HEK293T (cell line): Measurements from ENCODE around the gene FN3K.

ENCODE experiments used
- CTCF ChIA-PET: fragments of 350-600 bp; formaldehyde crosslinking; extraction: SDS; loops from one replicate; lab custom pipeline; 2021; ENCODE audit warnings: antibody characterized with exemption, inconsistent platforms; lab: Yijun Ruan, JAX
- POLR2A ChIA-PET: fragments of 350-600 bp; formaldehyde crosslinking; extraction: SDS; loops from one replicate; lab custom pipeline; 2020; ENCODE audit warnings: antibody characterized with exemption, inconsistent platforms; lab: Yijun Ruan, JAX
- DNase-seq: peaks from one replicate; pipeline ENCODE4 v3.0.0; 2012; ENCODE audit warnings: mixed read lengths; ENCODE audit errors: extremely low spot score
- ARNT ChIP-seq: fragments of 450-650 bp; IDR thresholded peaks from 2 replicates; pipeline ENCODE4 v1.6.1; 2017; ENCODE audit warnings: mild to moderate bottlenecking
- BHLHE40 ChIP-seq: fragments of 450-650 bp; IDR thresholded peaks from 2 replicates; pipeline ENCODE4 v1.6.1; 2016; ENCODE audit warnings: mild to moderate bottlenecking, moderate library complexity, borderline replicate concordance
- CTBP1 ChIP-seq: fragments of 450-650 bp; IDR thresholded peaks from 2 replicates; pipeline ENCODE4 v1.6.1; 2016; ENCODE audit warnings: borderline replicate concordance
- ELF4 ChIP-seq: fragments of 450-650 bp; IDR thresholded peaks from 2 replicates; pipeline ENCODE4 v1.6.1; 2017; ENCODE audit warnings: antibody characterized with exemption
- FOXA1 ChIP-seq: fragments of 450-650 bp; IDR thresholded peaks from 2 replicates; pipeline ENCODE4 v1.6.1; 2016; ENCODE audit warnings: mild to moderate bottlenecking
- FOXK2 ChIP-seq: fragments of 450-650 bp; IDR thresholded peaks from 2 replicates; pipeline ENCODE4 v1.6.1; 2016; ENCODE audit warnings: mild to moderate bottlenecking
- FOXM1 ChIP-seq: fragments of 450-650 bp; IDR thresholded peaks from 2 replicates; pipeline ENCODE4 v1.6.1; 2017; ENCODE audit warnings: mild to moderate bottlenecking, borderline replicate concordance
- HDGF ChIP-seq: fragments of 450-650 bp; IDR thresholded peaks from 2 replicates; pipeline ENCODE4 v1.6.1; 2017; ENCODE audit warnings: antibody characterized with exemption, borderline replicate concordance
- L3MBTL2 ChIP-seq: fragments of 450-650 bp; conservative IDR thresholded peaks from 2 replicates; pipeline ENCODE4 v1.6.1; 2016; ENCODE audit warnings: mild to moderate bottlenecking
- LEF1 ChIP-seq: fragments of 450-650 bp; IDR thresholded peaks from 2 replicates; pipeline ENCODE4 v1.6.1; 2017; ENCODE audit warnings: mild to moderate bottlenecking, borderline replicate concordance
- NFRKB ChIP-seq: fragments of 450-650 bp; IDR thresholded peaks from 2 replicates; pipeline ENCODE4 v1.6.1; 2016; ENCODE audit warnings: mild to moderate bottlenecking, moderate library complexity
- SP1 ChIP-seq: fragments of 450-650 bp; IDR thresholded peaks from 2 replicates; pipeline ENCODE4 v1.6.1; 2017
- SUZ12 ChIP-seq: fragments of 450-650 bp; IDR thresholded peaks from 2 replicates; pipeline ENCODE4 v1.6.1; 2016; ENCODE audit warnings: mild to moderate bottlenecking
- TARDBP ChIP-seq: fragments of 450-650 bp; IDR thresholded peaks from 2 replicates; pipeline ENCODE4 v1.6.1; 2016
- ZNF384 ChIP-seq: fragments of 450-650 bp; IDR thresholded peaks from 2 replicates; pipeline ENCODE4 v1.6.1; 2016
- TF ChIP-seq, protein P1 (sequence below): fragments of 450-650 bp; IDR thresholded peaks from 2 replicates; pipeline ENCODE4 v1.6.1; 2016

The FN3K gene

GRCh38 chr17:82734987-82735866, at the start of gene FN3K:
TSS of gene FN3K (plus strand) at chr17:82735615. CDS start at chr17:82735637, 22 bp downstream.
- TF ChIP-seq, protein P1, sequence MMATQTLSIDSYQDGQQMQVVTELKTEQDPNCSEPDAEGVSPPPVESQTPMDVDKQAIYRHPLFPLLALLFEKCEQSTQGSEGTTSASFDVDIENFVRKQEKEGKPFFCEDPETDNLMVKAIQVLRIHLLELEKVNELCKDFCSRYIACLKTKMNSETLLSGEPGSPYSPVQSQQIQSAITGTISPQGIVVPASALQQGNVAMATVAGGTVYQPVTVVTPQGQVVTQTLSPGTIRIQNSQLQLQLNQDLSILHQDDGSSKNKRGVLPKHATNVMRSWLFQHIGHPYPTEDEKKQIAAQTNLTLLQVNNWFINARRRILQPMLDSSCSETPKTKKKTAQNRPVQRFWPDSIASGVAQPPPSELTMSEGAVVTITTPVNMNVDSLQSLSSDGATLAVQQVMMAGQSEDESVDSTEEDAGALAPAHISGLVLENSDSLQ = no peak
- TF ChIP-seq FOXK2 (no peak), NFRKB (no peak), FOXA1 (no peak), SP1 (no peak), CTBP1 (no peak), TARDBP (no peak), SUZ12 (no peak), ARNT (no peak), ZNF384 (no peak), FOXM1 (no peak), ELF4 (no peak), LEF1 (no peak), HDGF (no peak), BHLHE40 (no peak)
- ChIA-PET POLR2A (no interaction called here), CTCF (no interaction called here)
- DNase-seq = no peak

- POLR2A ChIA-PET = interaction anchor here (1.0 kb wide), 1 partner anchor 30 kb away, joined by 3 read pairs; the partner anchor contains the start of gene FN3KRP
- CTCF ChIA-PET = no interaction called here
- no peak for DNase-seq
Measured at GRCh38 chr17:82686366-82687324, 48.8 kb upstream of the FN3K start.

DNA sequence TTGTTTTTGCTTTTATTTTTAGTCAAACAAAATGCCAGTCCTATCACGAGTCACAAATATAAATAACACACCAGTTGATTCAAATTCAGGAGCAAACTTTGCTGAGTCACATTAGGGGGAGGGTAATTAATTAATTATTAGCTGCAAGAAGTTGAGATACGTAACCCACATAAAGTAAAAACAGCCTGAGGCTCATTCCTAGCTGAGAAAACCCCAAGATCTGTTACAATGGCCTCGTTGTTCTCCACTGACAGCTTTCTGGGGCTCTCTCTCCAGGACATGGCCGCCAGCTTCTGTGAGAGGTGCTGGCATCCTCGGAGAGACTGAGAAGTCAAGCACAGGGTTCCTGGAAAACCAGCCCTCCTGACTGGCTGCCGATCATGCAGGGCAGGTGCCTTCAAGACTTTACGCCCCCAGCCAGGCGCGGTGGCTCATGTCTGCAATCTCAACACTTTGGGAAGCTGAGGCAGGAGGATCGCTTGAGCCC, 48.0 kb upstream of the FN3K start:
- DNase-seq = no peak
- TF ChIP-seq FOXM1 = no peak
- TF ChIP-seq ARNT = no peak
- TF ChIP-seq NFRKB = no peak
- TF ChIP-seq HDGF = no peak
- TF ChIP-seq CTBP1 = no peak
- no peak for TF ChIP-seq LEF1
- TF ChIP-seq TARDBP = no peak
- TF ChIP-seq SUZ12 = no peak
- TF ChIP-seq FOXA1 = no peak
- TF ChIP-seq ELF4 = no peak
- TF ChIP-seq ZNF384 = no peak
- TF ChIP-seq BHLHE40 = no peak
- no peak for TF ChIP-seq L3MBTL2
- TF ChIP-seq FOXK2 = no peak
- TF ChIP-seq SP1 = no peak
- TF ChIP-seq, protein P1 = no peak
- ChIA-PET POLR2A (interaction anchor here (1.0 kb wide), 2 partner anchors 10 to 29 kb away, joined by 3 read pairs; partner anchors contain the start of gene FN3KRP), CTCF (no interaction called here)

More at GRCh38 chr17:82686366-82687324, 48.8 kb upstream of the FN3K start:
- TF ChIP-seq NFRKB = no peak
- no peak for TF ChIP-seq ZNF384
- no peak for TF ChIP-seq SUZ12

DNA sequence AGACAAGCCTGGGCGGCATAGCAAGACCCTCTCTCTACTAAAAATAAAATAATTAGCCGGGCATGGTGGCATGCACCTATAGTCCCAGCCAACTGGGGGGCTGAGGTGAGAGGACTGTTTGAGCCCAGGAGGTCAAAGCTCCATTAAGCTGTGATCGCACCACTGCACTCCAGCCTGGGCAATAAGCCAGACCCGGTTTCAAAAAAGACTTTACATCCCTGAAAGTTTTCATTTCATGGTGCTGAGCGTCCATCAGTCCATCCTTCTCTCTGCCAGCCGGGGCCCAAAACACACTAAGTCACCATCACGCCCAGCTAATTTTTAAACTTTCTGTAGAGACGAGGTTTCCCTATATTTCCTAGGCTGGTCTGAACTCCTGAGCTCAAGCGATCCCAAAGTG, 47.5 kb upstream of the FN3K start:
- DNase-seq = no peak
- TF ChIP-seq FOXA1 (no peak), TARDBP (no peak), NFRKB (no peak), ELF4 (no peak), ARNT (no peak), ZNF384 (no peak), SUZ12 (no peak), FOXM1 (no peak), LEF1 (no peak), HDGF (no peak), BHLHE40 (no peak), SP1 (no peak), FOXK2 (no peak), CTBP1 (no peak), L3MBTL2 (no peak)
- TF ChIP-seq, protein P1 = no peak
- CTCF ChIA-PET = no interaction called here
- POLR2A ChIA-PET = interaction anchor here (1.0 kb wide), 2 partner anchors 10 to 28 kb away, joined by 3 read pairs; partner anchors contain the start of gene FN3KRP

- CTCF ChIA-PET = no interaction called here
- TF ChIP-seq TARDBP = no peak
- no peak for TF ChIP-seq SP1
- no peak for TF ChIP-seq CTBP1
- TF ChIP-seq SUZ12 = no peak
- no peak for TF ChIP-seq BHLHE40
- no peak for TF ChIP-seq FOXM1
- no peak for TF ChIP-seq NFRKB
- TF ChIP-seq ZNF384 = no peak
- TF ChIP-seq, protein P1 = no peak
- no peak for TF ChIP-seq ARNT
- TF ChIP-seq FOXK2 = no peak
- no peak for TF ChIP-seq ELF4
- TF ChIP-seq L3MBTL2 = no peak
- TF ChIP-seq FOXA1 = no peak
- no peak for TF ChIP-seq HDGF
- TF ChIP-seq LEF1 = no peak
- no peak for DNase-seq
- POLR2A ChIA-PET = no interaction called here
Measured at GRCh38 chr17:82689077-82689476, 46.3 kb upstream of the FN3K start.
